K562 (cell line): ENCODE results near the gene C1QTNF5. TPM values are rescaled to one million over a fixed set of nuclear protein-coding genes. Genes with fewer than 3 reads are reported as not detected.

Experiments used
- ESRRA ChIP-seq: fragments of 450-650 bp; IDR thresholded peaks from 2 replicates; pipeline ENCODE4 v1.6.1; 2014; ENCODE audit warnings: low read depth, mild to moderate bottlenecking, moderate library complexity, borderline replicate concordance
- GTF2F1 ChIP-seq: IDR thresholded peaks from 2 replicates; pipeline ENCODE4 v1.6.1; 2011; ENCODE audit warnings: low read depth, low read length, improper control_type of control experiment
- HDAC8 ChIP-seq: fragments of 450-650 bp; IDR thresholded peaks from 2 replicates; pipeline ENCODE4 v1.6.1; 2016; ENCODE audit warnings: mild to moderate bottlenecking, missing genetic modification characterization, moderate library complexity, missing compliant biosample characterization
- HMGXB4 ChIP-seq: sonication (generic); formaldehyde crosslinking; IDR thresholded peaks from 2 replicates; pipeline ENCODE4 v1.8.1; 2023; ENCODE audit warnings: mild to moderate bottlenecking, missing genetic modification reagents
- MYBL2 ChIP-seq, 2 experiments: fragments of 450-650 bp in 1 of 2; sonication (generic) in 1 of 2; formaldehyde crosslinking in 1 of 2; IDR thresholded peaks; 2 replicates each; pipeline versions ENCODE4 v1.6.1 to v1.8.1; 2017 to 2022; ENCODE audit warnings: borderline replicate concordance in 1 of 2, inconsistent platforms in 1 of 2, low read depth in 1 of 2, mild to moderate bottlenecking in 1 of 2, missing genetic modification reagents in 1 of 2, moderate library complexity in 1 of 2
- NBN ChIP-seq: fragments of 450-650 bp; IDR thresholded peaks from 2 replicates; pipeline ENCODE4 v1.6.1; 2016; ENCODE audit warnings: low read depth, mild to moderate bottlenecking
- NFIX ChIP-seq: fragments of 250-450 bp; sonication (Bioruptor Pico); IDR thresholded peaks from 2 replicates; pipeline ENCODE4 v1.4.0; 2020; ENCODE audit warnings: low read depth, mild to moderate bottlenecking, moderate library complexity
- SIN3A ChIP-seq, 2 experiments: fragments of 150-350 bp in 1 of 2; IDR thresholded peaks; 2 replicates each; pipeline ENCODE4 v1.6.1; 2011 to 2016; ENCODE audit warnings: borderline replicate concordance in 2 of 2, low read depth in 2 of 2, low read length in 2 of 2, mild to moderate bottlenecking in 2 of 2, moderate library complexity in 2 of 2; ENCODE audit not compliant: control insufficient read depth in 1 of 2
- SP2 ChIP-seq: IDR thresholded peaks from 2 replicates; pipeline ENCODE4 v1.6.1; 2011; ENCODE audit warnings: mild to moderate bottlenecking, low read depth, low read length, moderate library complexity; ENCODE audit not compliant: poor library complexity, severe bottlenecking; ENCODE audit errors: extremely low read depth
- ZKSCAN8 ChIP-seq: fragments of 200-800 bp; sonication (Bioruptor generic); IDR thresholded peaks from 2 replicates; pipeline ENCODE4 v1.6.1; 2016; ENCODE audit warnings: missing genetic modification characterization, missing compliant biosample characterization
- ZNF140 ChIP-seq: fragments of 250-450 bp; sonication (Bioruptor Pico); IDR thresholded peaks from 2 replicates; pipeline ENCODE4 v1.8.0; 2021; ENCODE audit warnings: moderate library complexity, mild to moderate bottlenecking, inconsistent platforms
- ZNF407 ChIP-seq: fragments of 450-650 bp; IDR thresholded peaks from 2 replicates; pipeline ENCODE4 v1.6.1; 2016; ENCODE audit warnings: low read depth
- polyA plus RNA-seq, 8 experiments: library from polyadenylated mRNA; depleted of rRNA in 4 of 8; stranded (reverse) in 5 of 8; unstranded in 3 of 8; fragments of >200 nt; fragmentation: Nextera tagmentation in 2 of 8; fragmentation: Illumina TruSeq in 1 of 8; extraction: Ambion mirVana in 2 of 8; extraction: Trizol in 1 of 8; gene quantifications; 2 replicates each; pipeline versions ENCODE4 v1.2.1 to v1.2.3, GENCODE V29; 2011 to 2014; ENCODE audit warnings: inconsistent platforms in 1 of 8, missing spikeins in 1 of 8
- total RNA-seq, 7 experiments: library from RNA; depleted of rRNA in 6 of 7; stranded (reverse); fragments of >200 nt in 6 of 7; fragmentation: Illumina TruSeq in 2 of 7; extraction: Trizol in 2 of 7; gene quantifications; 2 replicates each; pipeline versions ENCODE4 v1.2.1 to v1.2.3, GENCODE V29; 2011 to 2021; ENCODE audit warnings: low replicate concordance in 1 of 7
- TF ChIP-seq, protein P1 (sequence below): sonication (generic); formaldehyde crosslinking; IDR thresholded peaks from 2 replicates; pipeline ENCODE4 v1.8.1; 2023; ENCODE audit warnings: mild to moderate bottlenecking, missing genetic modification reagents

The C1QTNF5 gene
- total and polyA plus RNA-seq, 9 of the 15 experiments (the other 6 are each of a cell fraction or from before 2014, with no cell fraction given) = 0.07 to 0.76 (median 0.24) TPM; not detected in 1

GRCh38 chr11:119334174-119334930 lies 6.3 kb downstream of the C1QTNF5 start, which contains the start of gene RNF26 (continued):
- TF ChIP-seq HMGXB4 = 0 out of 2 replicates have a peak, but pooled peaks have one; percentile 62
- TF ChIP-seq NBN = no peak
- TF ChIP-seq, protein P1, sequence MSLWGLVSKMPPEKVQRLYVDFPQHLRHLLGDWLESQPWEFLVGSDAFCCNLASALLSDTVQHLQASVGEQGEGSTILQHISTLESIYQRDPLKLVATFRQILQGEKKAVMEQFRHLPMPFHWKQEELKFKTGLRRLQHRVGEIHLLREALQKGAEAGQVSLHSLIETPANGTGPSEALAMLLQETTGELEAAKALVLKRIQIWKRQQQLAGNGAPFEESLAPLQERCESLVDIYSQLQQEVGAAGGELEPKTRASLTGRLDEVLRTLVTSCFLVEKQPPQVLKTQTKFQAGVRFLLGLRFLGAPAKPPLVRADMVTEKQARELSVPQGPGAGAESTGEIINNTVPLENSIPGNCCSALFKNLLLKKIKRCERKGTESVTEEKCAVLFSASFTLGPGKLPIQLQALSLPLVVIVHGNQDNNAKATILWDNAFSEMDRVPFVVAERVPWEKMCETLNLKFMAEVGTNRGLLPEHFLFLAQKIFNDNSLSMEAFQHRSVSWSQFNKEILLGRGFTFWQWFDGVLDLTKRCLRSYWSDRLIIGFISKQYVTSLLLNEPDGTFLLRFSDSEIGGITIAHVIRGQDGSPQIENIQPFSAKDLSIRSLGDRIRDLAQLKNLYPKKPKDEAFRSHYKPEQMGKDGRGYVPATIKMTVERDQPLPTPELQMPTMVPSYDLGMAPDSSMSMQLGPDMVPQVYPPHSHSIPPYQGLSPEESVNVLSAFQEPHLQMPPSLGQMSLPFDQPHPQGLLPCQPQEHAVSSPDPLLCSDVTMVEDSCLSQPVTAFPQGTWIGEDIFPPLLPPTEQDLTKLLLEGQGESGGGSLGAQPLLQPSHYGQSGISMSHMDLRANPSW (CRISPR knock-in tag) = 0 out of 2 replicates have a peak, but pooled peaks have one; percentile 30
- TF ChIP-seq SP2 = peak; percentile 45
- no peak for TF ChIP-seq ZKSCAN8 (CRISPR knock-in tag)
- TF ChIP-seq HDAC8 (tag) = no peak
- TF ChIP-seq ZNF407 = 0 out of 2 replicates have a peak, but pooled peaks have one; percentile 18
- no peak for TF ChIP-seq ZNF140 (CRISPR knock-in tag)
- TF ChIP-seq ESRRA = no peak
- peak; percentile 98 for TF ChIP-seq MYBL2 (IDR thresholded peaks at IDR 0.05; ENCODE audit: low read depth)
- TF ChIP-seq MYBL2 (CRISPR knock-in tag; IDR thresholded peaks at IDR 0.05; ENCODE audit: borderline replicate concordance) = peak; percentile 90; the same call in 1 of the 2 replicates
- TF ChIP-seq SIN3A (IDR thresholded peaks at IDR 0.05; ENCODE audit: borderline replicate concordance in 2 of 2, control insufficient read depth in 1 of 2, low read depth in 2 of 2, low read length in 2 of 2) = peak; percentile 65; a peak in 2 of 4 replicates
- no peak for TF ChIP-seq NFIX (CRISPR knock-in tag)
- TF ChIP-seq GTF2F1 = peak; percentile 26; the same call in 1 of the 2 replicates
